GM13977 (cell line): ENCODE results near the gene CCL20.

Source experiments
- DNase-seq: peaks from one replicate; pipeline ENCODE4 v3.0.0; 2012; ENCODE audit warnings: low spot score
- in situ Hi-C: fragments of 300-500 bp; cut with MboI; formaldehyde crosslinking; loops from one replicate; pipeline ENCODE4 v1.12.0; 2022; ENCODE audit warnings: low sequenced_read_pairs, low pct_unique_long_range_greater_than_20kb, mixed read lengths, inconsistent platforms; ENCODE audit not compliant: unreplicated experiment
- TF ChIP-seq, protein P1 (sequence below): IDR thresholded peaks from 2 replicates; pipeline ENCODE4 v1.5.1; 2012; ENCODE audit warnings: mild to moderate bottlenecking, control low read depth; ENCODE audit not compliant: insufficient read depth; ENCODE audit errors: extremely low read depth, missing control alignments

The CCL20 gene

DNA sequence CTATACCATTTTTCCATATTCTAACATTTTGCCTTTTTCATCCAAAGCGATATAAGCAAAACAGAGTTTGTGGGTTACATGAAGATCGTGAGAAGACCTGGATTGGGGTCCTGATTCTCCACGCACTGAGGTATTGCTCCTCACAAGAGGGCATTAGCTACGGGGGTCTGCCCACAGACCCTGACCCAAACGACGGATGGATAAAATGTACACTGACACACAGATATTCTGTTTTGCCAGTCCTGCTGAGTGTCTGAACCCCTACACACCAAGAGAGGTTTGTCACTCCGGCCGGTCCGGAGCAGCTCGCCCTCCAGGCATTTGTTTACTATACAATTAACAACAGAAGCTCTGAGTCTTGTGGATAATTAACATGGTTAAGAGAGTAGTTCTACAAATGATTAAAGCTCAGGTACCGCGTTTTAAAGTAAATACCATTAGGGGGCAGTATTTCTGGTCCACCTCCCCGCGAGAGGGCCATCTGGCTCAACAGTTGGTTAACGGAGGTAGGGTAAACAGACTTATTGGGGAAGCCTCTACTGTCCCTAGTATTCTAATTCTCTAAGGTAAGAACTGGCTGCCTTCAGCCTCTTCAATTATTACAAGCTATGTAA is 39.5 kb upstream of the CCL20 start:
- TF ChIP-seq, protein P1, sequence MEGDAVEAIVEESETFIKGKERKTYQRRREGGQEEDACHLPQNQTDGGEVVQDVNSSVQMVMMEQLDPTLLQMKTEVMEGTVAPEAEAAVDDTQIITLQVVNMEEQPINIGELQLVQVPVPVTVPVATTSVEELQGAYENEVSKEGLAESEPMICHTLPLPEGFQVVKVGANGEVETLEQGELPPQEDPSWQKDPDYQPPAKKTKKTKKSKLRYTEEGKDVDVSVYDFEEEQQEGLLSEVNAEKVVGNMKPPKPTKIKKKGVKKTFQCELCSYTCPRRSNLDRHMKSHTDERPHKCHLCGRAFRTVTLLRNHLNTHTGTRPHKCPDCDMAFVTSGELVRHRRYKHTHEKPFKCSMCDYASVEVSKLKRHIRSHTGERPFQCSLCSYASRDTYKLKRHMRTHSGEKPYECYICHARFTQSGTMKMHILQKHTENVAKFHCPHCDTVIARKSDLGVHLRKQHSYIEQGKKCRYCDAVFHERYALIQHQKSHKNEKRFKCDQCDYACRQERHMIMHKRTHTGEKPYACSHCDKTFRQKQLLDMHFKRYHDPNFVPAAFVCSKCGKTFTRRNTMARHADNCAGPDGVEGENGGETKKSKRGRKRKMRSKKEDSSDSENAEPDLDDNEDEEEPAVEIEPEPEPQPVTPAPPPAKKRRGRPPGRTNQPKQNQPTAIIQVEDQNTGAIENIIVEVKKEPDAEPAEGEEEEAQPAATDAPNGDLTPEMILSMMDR = peak; percentile 56
- peak; percentile 38 for DNase-seq
- in situ Hi-C loops = loop anchor here (25.0 kb wide), 2 partner anchors 287 to 637 kb away; no protein-coding TSS in a partner anchor

DNA sequence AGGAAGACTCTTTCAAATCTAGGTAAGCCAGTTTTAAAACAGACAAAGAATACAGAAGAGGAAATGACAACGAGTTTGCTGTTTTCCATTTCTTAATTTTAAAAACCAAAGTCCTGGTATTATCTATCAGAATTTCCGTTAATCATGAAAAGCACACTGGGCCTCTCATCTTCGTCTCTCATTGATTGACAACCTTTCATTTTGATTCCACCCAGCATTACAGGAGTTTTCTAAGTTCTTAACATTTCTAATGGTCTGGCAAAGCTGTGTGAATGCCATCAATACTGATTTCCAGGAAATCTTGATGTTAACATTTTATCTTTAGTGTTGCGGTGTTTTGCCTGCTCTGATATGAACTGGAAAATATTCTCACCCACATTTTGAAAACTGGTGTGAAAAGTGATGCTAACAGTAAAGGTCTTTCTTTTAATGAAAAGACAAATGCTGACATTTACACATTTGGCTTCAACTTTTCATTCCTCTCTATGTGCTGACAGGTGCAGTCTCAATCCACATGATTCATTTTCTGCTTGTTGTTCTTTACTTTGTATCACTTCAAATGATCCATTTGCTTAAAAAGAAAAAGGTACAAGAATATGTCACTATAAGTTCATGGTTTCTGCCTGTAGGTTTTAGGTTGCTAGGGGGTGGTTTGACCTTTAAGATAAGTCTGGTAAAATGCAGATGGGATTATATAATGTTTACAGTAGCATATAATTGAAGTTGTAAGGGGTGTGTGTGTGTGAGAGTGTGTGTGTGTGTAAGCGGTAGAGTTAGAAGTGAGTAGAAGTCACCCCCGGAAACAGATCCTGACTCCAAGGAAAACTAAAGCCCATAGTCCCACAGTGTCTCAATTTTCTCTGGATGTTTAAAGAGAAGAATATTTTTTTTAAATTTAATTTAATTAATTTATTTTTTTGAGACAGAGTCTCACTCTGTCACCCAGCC is 38.5 kb upstream of the CCL20 start:
- TF ChIP-seq, protein P1 = no peak
- in situ Hi-C loops = loop anchor here (25.0 kb wide), 2 partner anchors 288 to 638 kb away; no protein-coding TSS in a partner anchor
- DNase-seq = no peak

DNA sequence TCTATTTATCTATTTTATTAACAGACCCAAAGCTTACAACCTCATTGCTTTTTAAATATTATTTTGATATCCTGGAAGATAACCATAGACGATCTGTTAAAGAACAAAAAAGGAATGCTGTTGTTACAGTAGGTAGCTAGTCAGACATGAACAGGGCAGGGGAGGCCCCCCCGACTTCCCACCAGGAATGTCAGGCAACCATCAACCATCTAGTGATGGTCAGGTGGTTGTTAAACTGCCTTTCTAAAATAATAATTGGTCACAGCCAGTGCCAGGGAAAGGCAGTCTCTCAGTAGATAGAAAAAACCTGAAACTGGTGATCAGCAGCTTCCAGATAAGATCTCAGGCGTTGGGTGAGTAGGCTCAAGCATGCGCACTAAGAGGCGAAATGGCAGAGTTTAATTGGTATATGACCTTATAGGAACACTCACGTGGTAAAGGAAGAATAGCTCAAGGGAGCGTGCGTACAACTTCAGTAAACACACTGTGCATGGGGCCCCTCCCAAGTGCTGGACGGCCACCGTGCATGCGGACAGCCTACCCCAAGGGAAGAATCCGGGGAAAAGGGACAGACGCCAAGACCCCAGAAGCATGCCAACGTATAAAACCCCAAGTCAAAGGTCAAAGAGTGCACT is 32.5 kb upstream of the CCL20 start:
- in situ Hi-C loops = no loop called here
- DNase-seq = no peak
- TF ChIP-seq, protein P1 = no peak

DNA sequence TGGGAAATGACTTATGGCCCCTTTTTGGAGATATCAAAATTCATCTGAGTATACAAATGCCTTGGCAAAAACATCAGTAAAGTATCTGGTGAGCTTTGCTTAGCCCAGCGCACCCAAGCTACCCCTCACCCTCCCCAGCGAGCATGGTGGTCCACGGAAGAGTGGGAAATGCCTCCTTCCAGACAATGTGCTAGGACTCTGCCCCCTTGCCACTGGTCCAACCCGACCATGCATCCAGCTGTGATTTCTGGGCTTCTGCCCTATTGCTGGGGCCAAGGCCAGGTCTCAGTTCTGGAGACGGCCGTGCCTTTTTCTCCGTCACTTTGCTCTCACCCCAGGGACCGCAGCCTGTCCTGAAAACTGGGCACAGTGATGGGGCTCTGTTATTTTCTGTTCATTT is 31.8 kb upstream of the CCL20 start:
- no peak for DNase-seq
- TF ChIP-seq, protein P1 = no peak
- in situ Hi-C loops = no loop called here

DNA sequence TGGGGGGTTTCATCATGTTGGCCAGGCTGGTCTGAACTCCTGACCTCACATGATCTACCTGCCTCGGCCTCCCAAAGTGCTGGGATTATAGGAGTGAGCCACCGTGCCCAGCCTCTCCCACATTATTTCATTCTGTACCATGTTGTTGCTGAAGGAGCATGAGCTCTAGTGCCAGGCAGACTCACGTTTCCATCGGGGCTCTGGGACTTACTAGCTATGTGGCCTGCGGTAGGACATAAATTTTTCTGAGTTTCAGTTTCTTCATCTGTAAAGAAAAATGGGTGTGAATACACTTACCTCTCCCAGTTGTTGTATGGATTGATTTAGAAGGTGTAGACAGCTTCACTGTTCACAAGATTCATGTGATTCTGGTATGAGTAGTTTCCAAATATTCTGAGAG is 30.8 kb upstream of the CCL20 start:
- DNase-seq = no peak
- TF ChIP-seq, protein P1 = no peak
- in situ Hi-C loops = no loop called here

DNA sequence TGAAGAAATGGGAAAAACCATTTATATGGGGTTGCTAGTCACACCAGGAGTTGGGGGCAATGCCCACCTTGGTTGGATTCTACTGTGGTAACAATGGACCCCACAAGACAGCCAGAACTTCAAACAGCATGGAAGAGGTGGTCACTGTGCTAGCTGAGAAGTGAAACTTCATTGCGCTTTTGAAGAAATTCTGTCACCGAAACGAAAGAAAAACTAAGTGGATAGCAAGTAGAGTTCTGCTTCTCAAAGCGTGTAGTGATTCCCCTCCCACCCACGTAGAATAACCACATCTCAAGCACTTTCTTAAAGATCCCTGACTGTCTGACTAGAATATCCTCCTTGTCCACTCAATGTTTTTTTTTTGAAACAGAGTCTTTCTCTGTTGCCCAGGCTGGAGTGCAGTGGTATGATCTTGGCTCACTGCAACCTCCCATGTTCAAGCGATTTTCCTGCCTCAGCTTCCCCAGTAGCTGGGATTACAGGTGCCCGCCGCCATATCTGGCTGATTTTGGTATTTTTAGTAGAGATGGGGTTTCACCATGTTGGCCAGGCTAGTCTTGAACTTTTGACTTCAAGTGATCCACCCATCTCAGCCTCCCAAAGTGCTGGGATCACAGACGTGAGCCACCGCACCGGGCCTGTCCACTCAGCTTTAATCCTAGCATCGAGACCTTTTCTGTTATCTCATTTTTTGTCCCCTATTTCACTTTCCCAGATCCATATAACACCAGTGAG is 30.1 kb upstream of the CCL20 start:
- peak; percentile 75 for DNase-seq
- in situ Hi-C loops = no loop called here
- TF ChIP-seq, protein P1 = no peak
